HepG2 (cell line): ENCODE measurements around the gene C19orf38. TPM values are rescaled to one million over a fixed set of nuclear protein-coding genes. Genes with fewer than 3 reads are reported as not detected.

Experiments
- ATAC-seq: fragments of 200-7000 bp; cut with Tn5 transposase; 3 replicates; pipeline ENCODE4 v1.9.1; 2020; ENCODE audit warnings: mild to moderate bottlenecking, moderate library complexity
- BruUV-seq: library from RNA; stranded (reverse); fragments of 400-500 nt; replicated peaks from 2 replicates; lab custom pipeline; 2021; lab: Mats Ljungman, UMichigan
- CTCF ChIA-PET: fragments of 300-600 bp; formaldehyde crosslinking; extraction: SDS; loops from one replicate; lab custom pipeline; 2021; ENCODE audit warnings: low total read pairs, inconsistent platforms, low intra/inter-chr PET ratio; lab: Yijun Ruan, JAX
- POLR2A ChIA-PET: fragments of 350-600 bp; sonication (Branson Sonifier 250); formaldehyde crosslinking; loops from one replicate; lab custom pipeline; 2020; ENCODE audit warnings: antibody characterized with exemption, inconsistent platforms; lab: Yijun Ruan, JAX
- DNase-seq: peaks from one replicate; pipeline ENCODE4 v3.0.0-alpha.2; 2015; ENCODE audit warnings: low spot score
- FAIRE-seq: peaks from 3 replicates; lab custom pipeline; 2011; peaks lifted over from hg19 to GRCh38; lab: Jason Lieb, UNC
- H2AFZ ChIP-seq: one replicate; pipeline ENCODE4 v1.6.1; 2011; ENCODE audit warnings: low read length, inconsistent platforms
- H3K27ac ChIP-seq: fragments of 300-600 bp; 3 replicates; pipeline ENCODE4 v1.8.0; 2011; ENCODE audit warnings: mixed run types, mild to moderate bottlenecking, mixed read lengths, low read length, inconsistent platforms; ENCODE audit not compliant: insufficient read depth; ENCODE audit errors: extremely low read length
- H3K27me3 ChIP-seq, 2 experiments: fragments of 200-600 bp in 1 of 2; 2 replicates in 1 of 2; 3 replicates in 1 of 2; pipeline versions ENCODE4 v1.6.0 to v1.8.0; 2011; ENCODE audit warnings: low read length in 2 of 2, mild to moderate bottlenecking in 2 of 2, moderate library complexity in 2 of 2, inconsistent platforms in 1 of 2; ENCODE audit not compliant: insufficient read depth in 2 of 2, control insufficient read depth in 1 of 2
- H3K36me3 ChIP-seq, 2 experiments: fragments of 200-600 bp in 1 of 2; replicated peaks in 1 of 2; 2 replicates in 1 of 2; 3 replicates in 1 of 2; pipeline versions ENCODE4 v1.5.1 to v1.8.0; 2011; ENCODE audit warnings: low read length in 2 of 2, inconsistent platforms in 1 of 2; ENCODE audit not compliant: insufficient read depth in 2 of 2, control insufficient read depth in 1 of 2
- H3K4me1 ChIP-seq: 2 replicates; pipeline ENCODE4 v1.5.1; 2012; ENCODE audit warnings: low read length, inconsistent platforms; ENCODE audit not compliant: insufficient read depth
- H3K4me2 ChIP-seq: 2 replicates; pipeline ENCODE4 v1.6.0; 2011; ENCODE audit warnings: low read depth, low read length, inconsistent platforms
- H3K4me3 ChIP-seq, 3 experiments: fragments of 200-600 bp in 1 of 3; sonication (generic), shearing (Covaris generic) in 1 of 3; replicated peaks in 1 of 3; 2 replicates each; pipeline ENCODE4 v1.5.1; 2011 to 2016; ENCODE audit warnings: low read length in 3 of 3, inconsistent platforms in 2 of 3, low read depth in 2 of 3, mild to moderate bottlenecking in 2 of 3, control low read depth in 1 of 3, mixed read lengths in 1 of 3; ENCODE audit not compliant: insufficient read depth in 1 of 3
- H3K79me2 ChIP-seq: one replicate; pipeline ENCODE4 v1.6.1; 2011; ENCODE audit warnings: low read length, inconsistent platforms; ENCODE audit not compliant: insufficient read depth
- H3K9ac ChIP-seq: 2 replicates; pipeline ENCODE4 v1.6.0; 2011; ENCODE audit warnings: mild to moderate bottlenecking, low read depth, low read length, inconsistent platforms; ENCODE audit not compliant: insufficient read depth
- H3K9me3 ChIP-seq: 2 replicates; pipeline ENCODE4 v1.5.1; 2012; ENCODE audit warnings: mild to moderate bottlenecking, low read length
- H4K20me1 ChIP-seq: 2 replicates; pipeline ENCODE4 v1.6.0; 2011; ENCODE audit warnings: inconsistent platforms, mild to moderate bottlenecking, low read length, moderate library complexity; ENCODE audit not compliant: insufficient read depth
- CAMTA2 ChIP-seq: sonication (generic); formaldehyde crosslinking; IDR thresholded peaks from 2 replicates; pipeline ENCODE4 v1.4.0; 2020; ENCODE audit warnings: mild to moderate bottlenecking, missing genetic modification reagents, borderline replicate concordance
- KLF16 ChIP-seq, 2 experiments: sonication (generic) in 1 of 2; formaldehyde crosslinking in 1 of 2; IDR thresholded peaks; 2 replicates each; pipeline versions ENCODE4 v1.6.1 to v1.8.0; 2016 to 2023; ENCODE audit warnings: missing genetic modification reagents in 2 of 2, missing compliant biosample characterization in 1 of 2
- MAFF ChIP-seq: IDR thresholded peaks from 2 replicates; pipeline ENCODE4 v1.6.1; 2011; ENCODE audit warnings: low read depth, low read length, improper control_type of control experiment
- NFRKB ChIP-seq: fragments of 450-650 bp; IDR thresholded peaks from 2 replicates; pipeline ENCODE4 v1.6.1; 2017
- NPAS2 ChIP-seq: sonication (generic); formaldehyde crosslinking; IDR thresholded peaks from 2 replicates; pipeline ENCODE4 v1.8.0; 2022; ENCODE audit warnings: mild to moderate bottlenecking, missing genetic modification reagents, borderline replicate concordance
- ONECUT2 ChIP-seq: sonication (generic); formaldehyde crosslinking; IDR thresholded peaks from 2 replicates; pipeline ENCODE4 v1.4.0; 2020; ENCODE audit warnings: missing genetic modification reagents
- PHF21A ChIP-seq: sonication (generic); formaldehyde crosslinking; IDR thresholded peaks from 2 replicates; pipeline ENCODE4 v1.5.0; 2020; ENCODE audit warnings: mild to moderate bottlenecking, missing genetic modification reagents
- PITX1 ChIP-seq: sonication (generic); formaldehyde crosslinking; IDR thresholded peaks from 2 replicates; pipeline ENCODE4 v1.5.1; 2020; ENCODE audit warnings: mild to moderate bottlenecking, missing genetic modification reagents
- RCOR2 ChIP-seq: IDR thresholded peaks from 2 replicates; pipeline ENCODE4 v1.6.1; 2016; ENCODE audit warnings: missing biosample characterization, missing genetic modification reagents
- ZNF333 ChIP-seq: sonication (generic); formaldehyde crosslinking; IDR thresholded peaks from 2 replicates; pipeline ENCODE4 v1.4.0; 2020; ENCODE audit warnings: mild to moderate bottlenecking, missing genetic modification reagents, borderline replicate concordance
- ZNF569 ChIP-seq: sonication (generic); formaldehyde crosslinking; IDR thresholded peaks from 2 replicates; pipeline ENCODE4 v1.5.0; 2020; ENCODE audit warnings: mild to moderate bottlenecking, missing genetic modification reagents, moderate library complexity, borderline replicate concordance
- ZNF615 ChIP-seq: sonication (generic); formaldehyde crosslinking; IDR thresholded peaks from 2 replicates; pipeline ENCODE4 v1.5.0; 2020; ENCODE audit warnings: mild to moderate bottlenecking, missing genetic modification reagents, borderline replicate concordance
- ZNF772 ChIP-seq: sonication (generic); formaldehyde crosslinking; IDR thresholded peaks from 2 replicates; pipeline ENCODE4 v1.5.0; 2020; ENCODE audit warnings: mild to moderate bottlenecking, missing genetic modification reagents
- WGBS: methylation state at CpG from one replicate; pipeline ENCODE4 v1.1.6; 2017; ENCODE audit warnings: low lambda C conversion rate; 5-methylcytosine and 5-hydroxymethylcytosine counted together
- in situ Hi-C: cut with HindIII; loops from 2 replicates; pipeline ENCODE4 v1.10.0; 2017; ENCODE audit warnings: low pct_unique_long_range_greater_than_20kb; ENCODE audit not compliant: extremely low pct_ligation_motif_present
- intact Hi-C: fragments of 100-400 bp; cut with micrococcal nuclease; formaldehyde crosslinking; loops from one replicate; pipeline ENCODE4 v1.10.0; 2022; ENCODE audit not compliant: unreplicated experiment
- polyA plus RNA-seq, 8 experiments: library from polyadenylated mRNA; depleted of rRNA in 3 of 8; stranded (reverse) in 7 of 8; unstranded in 1 of 8; fragments of >200 nt; fragmentation: Illumina TruSeq in 4 of 8; extraction: Trizol in 4 of 8; gene quantifications; 2 replicates each; pipeline versions ENCODE4 v1.2.1 to v1.2.3, GENCODE V29; 2011 to 2016; ENCODE audit warnings: low read depth in 4 of 8, missing spikeins in 1 of 8, mixed read lengths in 1 of 8; ENCODE audit not compliant: insufficient read depth in 1 of 8
- total RNA-seq, 5 experiments: library from RNA; depleted of rRNA; stranded (reverse); fragments of >200 nt; fragmentation: Illumina TruSeq; extraction: Trizol; gene quantifications; 2 replicates each; pipeline ENCODE4 v1.2.3, GENCODE V29; 2016; ENCODE audit warnings: low read depth in 1 of 5
- TF ChIP-seq, protein P1 (sequence below): sonication (generic); formaldehyde crosslinking; IDR thresholded peaks from 2 replicates; pipeline ENCODE4 v1.5.0; 2020; ENCODE audit warnings: mild to moderate bottlenecking, missing genetic modification reagents
- TF ChIP-seq, protein P2 (sequence below): sonication (generic); formaldehyde crosslinking; IDR thresholded peaks from 2 replicates; pipeline ENCODE4 v1.5.1; 2020; ENCODE audit warnings: missing genetic modification reagents, mild to moderate bottlenecking, borderline replicate concordance
- TF ChIP-seq, protein P3 (sequence below): sonication (generic); formaldehyde crosslinking; IDR thresholded peaks from 2 replicates; pipeline ENCODE4 v1.8.0; 2022; ENCODE audit warnings: mild to moderate bottlenecking, missing genetic modification reagents

C19orf38 gene
- total and polyA plus RNA-seq, 2 of the 13 experiments (the other 11 are each of a cell fraction or from before 2014, with no cell fraction given) = 0.11 TPM; not detected in 1

DNA sequence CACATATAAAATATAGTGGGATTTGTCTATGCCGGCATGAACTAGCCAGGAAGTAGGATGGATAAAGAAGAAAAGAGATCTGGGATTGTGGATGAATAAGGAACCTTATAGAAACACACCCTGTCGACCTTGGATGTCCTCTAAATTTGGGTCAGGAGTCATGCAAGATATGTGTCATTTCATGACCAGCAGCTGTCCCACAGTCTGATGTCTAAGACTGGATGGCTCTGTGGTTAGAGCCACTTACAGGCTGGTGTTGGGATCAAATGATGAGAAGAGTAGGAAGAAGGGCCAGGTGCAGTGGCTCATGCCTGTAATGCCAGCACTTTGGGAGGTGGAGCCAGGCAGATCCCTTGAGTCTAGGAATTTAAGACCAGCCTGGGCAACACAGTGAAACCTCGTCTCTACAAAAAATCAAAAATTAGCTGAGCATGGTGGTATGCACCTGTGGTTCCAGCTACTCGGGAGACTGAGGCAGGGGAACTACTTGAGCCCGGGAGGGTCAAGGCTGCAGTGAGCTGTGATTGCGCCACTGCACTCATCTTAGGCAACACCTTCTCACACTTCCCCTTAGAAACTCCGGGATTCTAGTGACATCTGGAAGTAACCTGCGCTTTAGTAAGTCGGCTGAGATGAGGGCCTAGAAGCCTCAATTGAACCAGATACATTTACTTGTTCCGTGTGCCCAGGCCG is 43.0 kb upstream of the C19orf38 start:
- DNase-seq (no peak), ATAC-seq (no peak)
- Histone ChIP-seq H3K9ac (no peak overlapping the region), H3K4me3 (no peak overlapping the region), H3K4me1 (no peaks in the 10 kb centered on the region), H2AFZ (no peak overlapping the region), H3K27me3 (no peaks in the 10 kb centered on the region)
- TF ChIP-seq, protein P1, sequence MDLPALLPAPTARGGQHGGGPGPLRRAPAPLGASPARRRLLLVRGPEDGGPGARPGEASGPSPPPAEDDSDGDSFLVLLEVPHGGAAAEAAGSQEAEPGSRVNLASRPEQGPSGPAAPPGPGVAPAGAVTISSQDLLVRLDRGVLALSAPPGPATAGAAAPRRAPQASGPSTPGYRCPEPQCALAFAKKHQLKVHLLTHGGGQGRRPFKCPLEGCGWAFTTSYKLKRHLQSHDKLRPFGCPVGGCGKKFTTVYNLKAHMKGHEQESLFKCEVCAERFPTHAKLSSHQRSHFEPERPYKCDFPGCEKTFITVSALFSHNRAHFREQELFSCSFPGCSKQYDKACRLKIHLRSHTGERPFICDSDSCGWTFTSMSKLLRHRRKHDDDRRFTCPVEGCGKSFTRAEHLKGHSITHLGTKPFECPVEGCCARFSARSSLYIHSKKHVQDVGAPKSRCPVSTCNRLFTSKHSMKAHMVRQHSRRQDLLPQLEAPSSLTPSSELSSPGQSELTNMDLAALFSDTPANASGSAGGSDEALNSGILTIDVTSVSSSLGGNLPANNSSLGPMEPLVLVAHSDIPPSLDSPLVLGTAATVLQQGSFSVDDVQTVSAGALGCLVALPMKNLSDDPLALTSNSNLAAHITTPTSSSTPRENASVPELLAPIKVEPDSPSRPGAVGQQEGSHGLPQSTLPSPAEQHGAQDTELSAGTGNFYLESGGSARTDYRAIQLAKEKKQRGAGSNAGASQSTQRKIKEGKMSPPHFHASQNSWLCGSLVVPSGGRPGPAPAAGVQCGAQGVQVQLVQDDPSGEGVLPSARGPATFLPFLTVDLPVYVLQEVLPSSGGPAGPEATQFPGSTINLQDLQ (CRISPR knock-in tag) = no peak
- TF ChIP-seq, protein P2, sequence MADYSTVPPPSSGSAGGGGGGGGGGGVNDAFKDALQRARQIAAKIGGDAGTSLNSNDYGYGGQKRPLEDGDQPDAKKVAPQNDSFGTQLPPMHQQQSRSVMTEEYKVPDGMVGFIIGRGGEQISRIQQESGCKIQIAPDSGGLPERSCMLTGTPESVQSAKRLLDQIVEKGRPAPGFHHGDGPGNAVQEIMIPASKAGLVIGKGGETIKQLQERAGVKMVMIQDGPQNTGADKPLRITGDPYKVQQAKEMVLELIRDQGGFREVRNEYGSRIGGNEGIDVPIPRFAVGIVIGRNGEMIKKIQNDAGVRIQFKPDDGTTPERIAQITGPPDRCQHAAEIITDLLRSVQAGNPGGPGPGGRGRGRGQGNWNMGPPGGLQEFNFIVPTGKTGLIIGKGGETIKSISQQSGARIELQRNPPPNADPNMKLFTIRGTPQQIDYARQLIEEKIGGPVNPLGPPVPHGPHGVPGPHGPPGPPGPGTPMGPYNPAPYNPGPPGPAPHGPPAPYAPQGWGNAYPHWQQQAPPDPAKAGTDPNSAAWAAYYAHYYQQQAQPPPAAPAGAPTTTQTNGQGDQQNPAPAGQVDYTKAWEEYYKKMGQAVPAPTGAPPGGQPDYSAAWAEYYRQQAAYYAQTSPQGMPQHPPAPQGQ (CRISPR knock-in tag) = no peak
- no peak for TF ChIP-seq PHF21A (CRISPR knock-in tag)
- TF ChIP-seq, protein P3, sequence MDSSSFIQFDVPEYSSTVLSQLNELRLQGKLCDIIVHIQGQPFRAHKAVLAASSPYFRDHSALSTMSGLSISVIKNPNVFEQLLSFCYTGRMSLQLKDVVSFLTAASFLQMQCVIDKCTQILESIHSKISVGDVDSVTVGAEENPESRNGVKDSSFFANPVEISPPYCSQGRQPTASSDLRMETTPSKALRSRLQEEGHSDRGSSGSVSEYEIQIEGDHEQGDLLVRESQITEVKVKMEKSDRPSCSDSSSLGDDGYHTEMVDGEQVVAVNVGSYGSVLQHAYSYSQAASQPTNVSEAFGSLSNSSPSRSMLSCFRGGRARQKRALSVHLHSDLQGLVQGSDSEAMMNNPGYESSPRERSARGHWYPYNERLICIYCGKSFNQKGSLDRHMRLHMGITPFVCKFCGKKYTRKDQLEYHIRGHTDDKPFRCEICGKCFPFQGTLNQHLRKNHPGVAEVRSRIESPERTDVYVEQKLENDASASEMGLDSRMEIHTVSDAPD (CRISPR knock-in tag) = no peak
- no peak for TF ChIP-seq KLF16 (CRISPR knock-in tag; IDR thresholded peaks at IDR 0.05)
- no peak for TF ChIP-seq ZNF569 (CRISPR knock-in tag)
- TF ChIP-seq NFRKB = no peak
- TF ChIP-seq NPAS2 (CRISPR knock-in tag) = no peak
- no peak for TF ChIP-seq PITX1 (CRISPR knock-in tag)
- TF ChIP-seq CAMTA2 (CRISPR knock-in tag) = no peak
- TF ChIP-seq ZNF333 (CRISPR knock-in tag) = no peak
- TF ChIP-seq ZNF772 (CRISPR knock-in tag) = no peak
- no peak for TF ChIP-seq ZNF615
- TF ChIP-seq RCOR2 (CRISPR knock-in tag) = no peak
- no peak for TF ChIP-seq ONECUT2 (CRISPR knock-in tag)
- TF ChIP-seq MAFF = no peak
- TF ChIP-seq, all 625 proteins: peak for 0
- no TSS peak for BruUV-seq
- H3K36me3 ChIP-seq = peaks cover 22 to 64% of the 10 kb centered on the region in 2 experiments; a peak in 4 of 5 replicates
- H3K79me2 ChIP-seq = no peaks in the 10 kb centered on the region
- H3K4me2 ChIP-seq = no peak overlapping the region
- intact Hi-C loops (no loop called here), in situ Hi-C loops (no loop called here)
- 94% methylated on average over 11 of the region's 11 CpGs for WGBS
- no peaks in the 10 kb centered on the region for H4K20me1 ChIP-seq
- H3K27ac ChIP-seq = no peak overlapping the region
- ChIA-PET CTCF (no interaction called here), POLR2A (no interaction called here)
- no peaks in the 10 kb centered on the region for H3K9me3 ChIP-seq
- no peak for FAIRE-seq
